GM18873 (cell line): Measurements from ENCODE around the gene CPVL.

Source experiments
- ATAC-seq: cut with Tn5 transposase; IDR thresholded peaks from one replicate; pipeline ENCODE4 v1.9.1; 2021; ENCODE audit warnings: mild to moderate bottlenecking, moderate library complexity, moderate number of reproducible peaks; ENCODE audit not compliant: unreplicated experiment, low FRiP score

The CPVL gene

GRCh38 chr7:28954946-28955345 lies 191.4 kb downstream of the CPVL start:
- ATAC-seq, result no peak

DNA sequence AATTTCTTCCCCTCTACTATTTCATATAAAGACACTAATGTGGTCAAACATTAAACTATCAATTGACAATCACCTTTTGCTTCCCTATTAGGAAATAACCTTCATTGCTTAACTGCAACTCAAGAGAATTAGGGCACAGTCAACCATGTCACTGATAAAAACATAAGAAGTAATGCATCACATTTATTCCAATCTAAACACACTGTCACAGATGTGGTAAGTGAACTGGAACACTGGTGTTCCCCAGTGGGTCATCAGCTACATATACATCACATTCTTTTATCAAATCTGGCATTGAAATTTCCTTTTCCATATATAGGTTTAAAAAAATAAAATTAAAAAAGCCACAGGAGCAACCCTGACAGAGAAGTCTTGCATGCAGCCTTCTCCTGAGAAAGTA lies 191.9 kb downstream of the CPVL start:
- ATAC-seq, result no peak

DNA sequence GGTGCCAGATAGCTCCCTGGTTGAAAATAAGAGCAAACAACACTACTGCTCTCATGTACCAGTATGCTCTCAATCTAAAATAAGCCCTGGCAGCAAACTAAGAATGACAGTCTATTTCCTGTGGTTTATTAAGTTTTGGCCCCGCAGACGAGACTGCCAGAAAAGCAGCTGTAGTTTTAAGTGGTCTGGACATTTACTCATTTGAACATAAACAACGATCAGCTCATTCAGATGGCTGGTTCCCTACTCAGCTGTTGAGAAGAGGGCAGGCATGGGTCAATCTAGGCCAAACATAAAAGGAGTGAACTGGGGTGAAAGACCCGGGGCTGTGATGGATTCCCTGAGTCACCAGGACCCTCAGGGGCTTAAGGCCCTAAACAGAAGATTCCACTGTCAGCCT lies 192.7 kb downstream of the CPVL start:
- no peak for ATAC-seq
